Left ventricle myocardium superior (tissue), 1 donor: Measurements from ENCODE around the gene AOPEP. TPM values are rescaled to one million over a fixed set of nuclear protein-coding genes. Genes with fewer than 3 reads are reported as not detected.

Experiments used
- ATAC-seq: fragments of 200-7000 bp; cut with Tn5 transposase; one replicate; pipeline ENCODE4 v1.9.1; 2020; ENCODE audit warnings: mild to moderate bottlenecking, moderate library complexity
- DNase-seq: peaks from one replicate; pipeline ENCODE4 v3.0.0-alpha.2; 2020
- intact Hi-C: fragments of 100-400 bp; cut with micrococcal nuclease; formaldehyde crosslinking; loops from one replicate; pipeline ENCODE4 v1.11.0; 2022
- total RNA-seq: library from RNA; stranded (reverse); fragmentation: NEBNext Ultra II Directional; extraction: Animal tissue kit (Norgen Biotek cat#: 25700); gene quantifications from one replicate; pipeline ENCODE4 v1.2.1, GENCODE V29; 2021
- donor health status: DM: no; HTN: yes; CAD: no; lungs with severe emphysema.

Gene AOPEP
- total RNA-seq, 1 donor from 2014 or later = 161 TPM

DNA sequence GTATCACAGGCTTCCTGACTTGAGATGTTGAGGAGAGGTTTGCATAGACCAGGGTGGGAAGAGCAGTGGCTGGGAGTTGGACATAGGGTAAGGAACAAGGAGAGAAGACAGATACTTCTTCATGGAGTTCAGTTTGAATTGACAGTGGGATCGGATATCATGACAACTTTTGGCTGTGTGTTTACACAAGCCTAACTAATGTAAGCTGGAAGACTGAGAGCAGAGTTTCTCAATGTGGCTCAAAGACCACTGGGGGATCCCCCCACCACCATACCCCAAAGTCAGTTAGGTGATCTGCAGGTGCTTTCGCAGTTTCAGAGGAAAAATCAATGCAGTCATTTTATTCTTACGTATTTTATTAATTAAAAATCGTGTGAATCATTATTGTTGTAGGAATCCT lies 125.9 kb downstream of the AOPEP start:
- DNase-seq = no peak
- intact Hi-C loops = no loop called here
- ATAC-seq = no peak

DNA sequence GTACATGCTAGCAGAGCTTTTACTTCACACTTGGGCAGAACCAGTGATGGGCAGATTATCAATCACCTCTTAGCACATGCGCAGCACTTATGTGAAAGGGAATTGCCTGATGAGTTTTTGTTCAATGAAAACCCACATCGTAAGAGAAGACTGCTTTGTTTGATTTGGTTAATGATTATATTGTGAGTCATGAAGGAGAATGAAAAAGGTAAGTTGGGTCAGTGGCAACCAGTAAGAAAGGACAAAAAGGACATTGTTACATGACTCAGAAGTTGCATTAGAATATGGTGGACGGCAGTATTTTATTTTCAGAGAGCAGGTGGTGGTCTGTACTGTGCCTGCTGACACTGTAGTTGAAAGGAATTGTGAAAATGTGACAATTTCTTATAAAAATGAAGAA lies 127.4 kb downstream of the AOPEP start:
- intact Hi-C loops = no loop called here
- DNase-seq (no peak), ATAC-seq (no peak)

DNA sequence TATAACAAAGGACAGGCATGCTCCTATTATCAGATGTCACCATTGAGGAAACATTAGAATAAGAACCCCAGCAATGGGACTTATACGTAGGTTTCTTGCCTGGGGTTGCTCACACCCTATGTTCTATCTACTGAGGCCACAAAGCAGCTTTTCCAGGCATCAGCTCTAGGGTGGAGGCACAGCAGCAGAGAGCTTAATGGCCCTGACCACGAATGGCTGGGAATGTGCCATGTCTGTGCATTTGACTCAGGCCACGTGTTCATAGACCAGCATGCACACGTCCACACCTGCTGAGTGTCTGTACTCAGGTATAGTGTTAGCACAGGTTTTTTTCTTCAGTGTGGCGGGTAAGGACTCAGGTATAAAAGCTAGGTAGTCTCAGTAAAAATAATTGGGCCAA lies 129.4 kb downstream of the AOPEP start:
- no peak for ATAC-seq
- DNase-seq = no peak
- intact Hi-C loops = no loop called here

DNA sequence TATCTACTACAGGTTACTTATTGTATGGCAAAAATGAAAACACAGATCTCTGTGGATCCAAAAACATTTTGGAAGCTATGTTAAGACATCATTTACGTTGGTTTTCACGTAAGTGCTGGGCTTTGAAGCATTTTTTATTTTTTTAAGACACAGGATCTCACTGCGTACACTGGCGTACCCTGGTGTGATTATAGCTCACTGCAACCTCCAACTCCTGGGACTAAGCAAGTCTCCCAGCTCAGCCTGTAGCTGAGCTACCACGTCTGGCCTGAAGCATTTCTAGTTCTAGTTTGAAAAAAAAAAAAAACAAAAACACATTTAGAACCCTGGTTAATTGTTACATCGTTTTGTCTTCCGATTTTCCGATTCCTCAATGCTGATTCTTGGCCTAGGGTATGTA lies 131.3 kb downstream of the AOPEP start:
- DNase-seq (no peak), ATAC-seq (no peak)
- intact Hi-C loops = no loop called here

DNA sequence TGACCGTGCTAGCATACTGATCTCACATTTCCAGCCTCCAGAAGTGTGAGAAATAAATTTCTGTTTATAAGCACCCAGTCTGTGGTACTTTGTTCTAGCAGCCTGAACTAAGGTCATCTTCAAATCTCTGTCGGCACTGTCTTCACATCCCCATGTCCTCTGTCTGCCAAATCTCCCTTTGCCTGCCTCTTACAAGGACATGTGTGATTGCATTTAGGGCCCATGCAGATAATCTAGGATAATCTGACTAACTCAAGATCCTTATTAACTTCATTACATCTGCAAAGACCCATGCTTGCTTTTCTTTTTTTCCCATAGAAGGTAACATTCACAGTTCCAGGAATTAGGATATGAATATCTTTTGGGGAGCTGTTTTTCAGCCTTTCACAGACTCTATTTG lies 132.7 kb downstream of the AOPEP start:
- intact Hi-C loops = no loop called here
- no peak for ATAC-seq
- no peak for DNase-seq

DNA sequence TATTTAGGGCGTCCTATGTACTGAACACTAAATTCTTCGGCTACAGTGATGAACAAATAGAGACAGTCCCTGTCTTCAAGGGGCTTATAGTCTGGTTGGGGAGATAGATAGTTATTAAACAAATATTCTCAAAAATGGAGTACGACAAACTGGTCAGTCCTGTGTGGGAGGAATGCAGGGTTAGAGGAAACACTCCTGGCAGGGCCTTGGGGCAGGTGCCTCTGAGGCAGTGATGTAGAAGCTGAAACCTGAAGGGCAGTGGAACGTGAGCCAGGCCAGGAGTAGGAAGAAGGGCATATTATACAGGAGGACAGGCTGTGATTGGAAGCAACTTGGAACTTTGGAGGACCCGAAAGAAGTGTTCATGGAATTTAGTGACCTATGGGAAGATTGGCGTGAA lies 133.4 kb downstream of the AOPEP start:
- DNase-seq = no peak
- ATAC-seq = peak; percentile 8
- intact Hi-C loops = loop anchor here (10.0 kb wide), 1 partner anchor 55 kb away; no protein-coding TSS in a partner anchor

DNA sequence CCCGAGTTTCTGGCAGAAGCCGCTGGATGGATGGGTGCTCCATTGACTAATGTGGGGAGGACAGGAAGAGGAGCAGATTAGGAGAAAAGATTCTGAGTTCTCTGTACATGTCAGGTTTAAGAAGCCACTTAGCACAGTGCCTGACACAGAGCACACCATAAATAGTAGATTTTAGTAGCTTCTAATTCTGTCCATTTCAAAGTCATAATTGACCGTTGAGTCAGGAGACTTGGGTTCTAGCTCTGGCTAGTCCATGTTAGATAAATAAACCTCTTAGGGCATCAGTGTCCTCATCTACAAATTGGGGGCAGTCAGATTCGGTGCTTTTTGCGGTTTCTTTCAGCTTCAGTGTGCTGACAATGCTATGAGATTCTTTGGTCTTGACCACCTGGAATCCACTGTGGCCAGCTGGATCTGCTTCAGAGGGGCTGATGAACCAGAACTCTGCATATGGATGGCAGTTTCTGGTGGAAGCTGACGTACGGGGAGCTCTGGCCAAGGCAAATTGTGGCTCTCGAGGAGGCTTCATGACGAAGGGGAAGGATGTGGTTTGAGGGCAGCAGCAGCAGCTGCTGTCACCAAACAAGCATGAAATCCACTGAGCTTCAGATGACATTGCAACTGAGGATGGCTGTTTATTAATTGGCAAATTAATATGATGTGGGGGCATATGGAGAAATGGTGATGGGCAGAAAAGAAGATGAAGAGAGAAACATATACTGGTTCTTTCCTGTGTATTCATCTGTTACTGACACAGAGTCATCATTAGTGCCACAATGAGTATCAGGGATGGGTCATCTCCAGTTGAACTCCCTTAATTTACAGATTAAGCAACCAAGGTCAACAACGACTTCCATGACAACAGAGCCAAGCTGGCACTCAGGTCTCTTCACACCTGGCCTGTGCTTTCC lies 134.4 kb downstream of the AOPEP start:
- DNase-seq = no peak
- intact Hi-C loops = loop anchor here (10.0 kb wide), 1 partner anchor 56 kb away; no protein-coding TSS in a partner anchor
- ATAC-seq = no peak

DNA sequence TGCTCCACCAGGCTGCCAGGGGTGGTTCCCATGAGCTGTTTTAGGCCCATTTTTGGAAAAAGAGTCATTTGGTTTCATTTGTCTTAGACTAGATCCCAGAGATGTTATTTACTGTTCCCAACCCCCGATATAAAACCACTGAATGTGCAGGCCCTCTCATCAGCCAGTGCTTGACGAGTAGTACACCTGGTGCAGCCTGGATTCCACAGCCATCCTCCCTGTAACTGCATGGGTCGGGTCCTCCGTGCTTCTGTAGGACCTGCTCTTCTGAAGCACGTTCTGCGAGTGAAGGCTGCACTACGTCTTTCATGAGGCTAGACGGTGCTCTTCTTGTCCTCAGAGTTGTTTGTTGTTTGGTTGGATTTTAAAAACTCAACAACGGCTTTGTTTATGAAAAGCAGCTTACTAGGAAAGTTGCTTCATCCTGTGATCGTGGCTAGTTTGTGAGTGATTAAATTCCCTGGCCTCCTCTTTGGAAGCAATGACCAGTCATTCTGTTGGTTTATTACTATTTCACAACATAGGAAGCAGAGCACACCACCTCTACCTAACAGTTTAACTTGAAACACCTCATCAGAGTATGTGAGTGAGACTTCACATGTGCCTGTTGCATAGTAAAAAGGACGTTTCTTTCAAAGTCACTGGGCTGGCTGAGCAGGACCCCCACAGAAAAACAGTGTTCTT lies 135.2 kb downstream of the AOPEP start:
- ATAC-seq (no peak), DNase-seq (no peak)
- intact Hi-C loops = loop anchor here (10.0 kb wide), 1 partner anchor 57 kb away; no protein-coding TSS in a partner anchor

DNA sequence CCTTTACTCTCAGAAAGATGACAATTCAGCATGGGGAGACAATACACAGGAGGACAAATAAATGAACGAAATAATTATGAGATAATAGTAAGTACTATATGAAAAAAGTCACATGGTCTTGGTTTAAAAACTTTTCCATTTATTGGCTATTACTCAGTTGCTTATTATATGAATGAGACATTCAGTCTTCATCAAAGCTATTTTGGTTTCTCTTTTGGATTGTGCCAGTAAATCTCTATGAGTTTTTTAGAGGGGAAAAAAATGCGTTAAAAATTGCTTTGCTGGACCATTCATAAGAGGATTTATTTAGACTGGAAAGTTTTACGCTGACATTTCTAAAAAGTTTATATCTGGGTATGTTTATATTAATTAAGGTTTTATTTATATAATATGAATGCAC lies 137.7 kb downstream of the AOPEP start:
- ATAC-seq (no peak), DNase-seq (no peak)
- intact Hi-C loops = loop anchor here (10.0 kb wide), 1 partner anchor 59 kb away; no protein-coding TSS in a partner anchor

DNA sequence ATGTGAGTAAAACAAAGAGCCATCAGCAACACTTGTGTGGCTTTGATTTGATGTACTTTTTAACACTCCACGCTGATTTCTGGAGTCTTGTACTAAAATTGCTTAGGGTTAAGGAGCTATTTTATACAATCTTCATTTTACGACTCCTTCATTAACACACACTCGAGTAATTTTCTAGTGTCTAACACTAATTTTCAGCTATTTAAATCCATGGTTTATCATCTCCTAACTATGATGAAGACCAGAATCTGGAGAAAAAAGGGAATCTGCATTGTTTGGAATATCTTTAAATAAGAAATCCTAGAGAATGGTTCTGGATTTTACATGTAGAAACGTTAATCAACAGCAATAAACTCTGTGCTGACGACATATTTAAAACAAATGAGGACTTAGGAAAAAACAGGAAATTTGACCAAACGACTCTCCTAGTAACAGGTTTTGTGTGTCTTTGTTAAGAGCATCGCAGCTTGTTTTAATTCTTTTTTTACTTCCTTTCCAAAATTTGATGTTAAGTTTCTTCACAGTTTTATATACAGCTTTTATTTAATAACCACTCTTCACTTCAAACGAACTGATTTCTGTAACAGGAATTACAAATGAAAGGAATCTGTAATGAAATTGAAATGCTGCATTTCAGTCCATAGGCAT lies 138.5 kb downstream of the AOPEP start:
- intact Hi-C loops = loop anchor here (10.0 kb wide), 1 partner anchor 60 kb away; no protein-coding TSS in a partner anchor
- ATAC-seq = no peak
- no peak for DNase-seq

DNA sequence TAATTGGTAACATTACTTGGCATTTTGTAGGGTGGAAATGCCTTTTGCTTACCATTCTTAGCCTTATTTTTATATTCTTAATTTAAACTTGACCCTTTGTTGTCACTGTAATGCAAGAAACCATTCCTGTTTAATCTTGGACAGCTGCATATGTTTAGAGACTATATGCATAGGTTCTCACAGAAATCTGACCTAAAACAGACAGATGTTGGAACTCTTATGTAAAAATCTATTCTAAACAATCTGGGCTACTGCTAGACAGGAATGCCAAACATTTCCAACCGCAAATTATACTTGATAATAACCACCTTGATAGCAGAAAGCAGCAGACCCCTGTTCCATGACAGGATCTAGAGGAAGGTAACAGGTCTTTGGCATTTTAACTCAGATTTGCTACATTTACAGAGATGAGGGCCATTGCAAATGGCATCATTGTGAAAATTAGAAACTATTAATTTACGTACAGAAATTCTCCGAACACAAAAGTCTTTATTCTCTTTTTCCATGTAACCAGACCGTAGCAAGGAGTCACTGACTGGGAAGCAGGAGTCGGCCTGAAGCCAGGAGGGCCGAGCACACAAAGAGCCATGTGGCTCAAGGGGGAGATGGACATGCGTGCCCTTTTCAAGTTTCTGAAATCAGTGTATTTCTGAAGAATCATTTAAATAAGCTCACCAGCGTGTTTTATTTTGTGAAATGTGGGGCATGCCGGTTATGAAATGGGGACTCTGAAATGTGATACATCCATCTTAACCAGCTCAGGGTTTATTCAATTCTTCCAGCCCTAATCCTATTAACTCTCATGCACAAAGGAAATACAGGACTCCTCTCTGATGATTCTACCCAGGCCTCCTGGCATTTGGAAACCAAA lies 139.3 kb downstream of the AOPEP start:
- intact Hi-C loops = loop anchor here (10.0 kb wide), 1 partner anchor 61 kb away; no protein-coding TSS in a partner anchor
- peak; percentile 67 for DNase-seq
- no peak for ATAC-seq

DNA sequence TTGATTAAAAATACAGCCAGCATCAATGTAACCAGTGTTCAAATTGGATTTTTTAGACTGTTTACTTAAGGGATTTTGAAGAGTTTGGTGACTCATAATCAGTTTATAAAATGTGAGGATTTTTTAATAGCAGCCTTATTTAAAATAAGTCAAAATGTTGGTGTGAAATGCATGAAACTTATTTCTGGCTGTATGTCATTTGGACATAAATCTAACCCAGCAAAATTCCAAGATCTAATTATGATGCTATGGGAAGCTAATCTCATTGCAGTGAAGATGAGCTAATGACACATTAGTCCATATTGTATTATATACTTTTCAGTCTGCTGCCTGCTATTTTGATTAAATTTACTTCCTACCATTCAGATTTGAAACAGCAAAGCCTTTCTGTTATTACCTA lies 140.3 kb downstream of the AOPEP start:
- ATAC-seq (no peak), DNase-seq (no peak)
- intact Hi-C loops = loop anchor here (10.0 kb wide), 1 partner anchor 62 kb away; no protein-coding TSS in a partner anchor

DNA sequence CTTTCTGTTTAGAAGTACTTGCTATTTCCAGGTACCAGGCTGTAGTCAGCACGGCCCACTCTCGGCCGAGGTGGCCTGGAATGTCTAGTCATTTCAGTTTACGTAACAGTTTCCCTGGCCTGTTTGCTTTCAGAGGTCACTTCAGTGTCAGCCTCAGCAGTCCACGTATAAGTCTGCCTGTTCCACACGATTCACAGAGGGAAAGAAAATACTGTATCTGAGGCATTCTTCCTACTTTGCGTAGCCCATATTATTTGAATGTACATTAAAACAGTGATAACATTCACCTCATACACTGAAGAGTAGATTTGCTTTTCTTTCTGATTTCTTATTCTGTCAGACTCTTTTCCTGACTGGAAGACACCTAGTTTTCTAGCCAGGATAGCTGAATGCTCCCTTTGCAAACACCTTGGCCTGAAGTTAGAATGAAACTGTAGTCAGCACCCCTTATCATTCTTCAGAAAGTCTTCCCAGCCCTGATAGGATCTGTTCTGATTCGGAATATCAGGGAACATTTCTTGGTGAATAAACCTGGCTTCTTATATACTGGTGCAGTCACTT lies 140.9 kb downstream of the AOPEP start:
- intact Hi-C loops = loop anchor here (10.0 kb wide), 1 partner anchor 63 kb away; no protein-coding TSS in a partner anchor
- ATAC-seq = peak; percentile 82
- peak; percentile 80 for DNase-seq

DNA sequence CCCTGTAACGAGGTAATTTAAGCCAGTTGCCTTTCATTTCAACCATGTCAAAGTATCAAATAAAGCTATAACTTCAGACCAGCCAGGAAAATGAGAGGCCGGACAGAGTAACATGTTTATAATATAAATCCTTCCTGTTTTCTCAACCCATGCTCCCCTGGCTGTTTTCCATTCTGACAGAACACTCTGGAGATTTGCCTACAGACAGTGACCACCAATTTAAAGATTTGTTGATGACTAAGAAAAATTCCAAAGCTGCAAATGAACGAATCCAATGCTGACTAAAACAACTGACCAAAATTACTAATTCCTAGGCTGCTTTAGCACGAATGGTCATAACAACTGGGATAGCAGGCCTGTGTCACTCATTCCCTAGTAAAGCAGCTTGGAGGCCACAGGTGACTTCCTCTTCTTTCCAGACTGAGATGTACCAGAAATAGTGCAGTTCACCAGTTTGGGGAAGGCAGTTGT lies 141.4 kb downstream of the AOPEP start:
- no peak for DNase-seq
- intact Hi-C loops = loop anchor here (10.0 kb wide), 1 partner anchor 63 kb away; no protein-coding TSS in a partner anchor
- no peak for ATAC-seq

DNA sequence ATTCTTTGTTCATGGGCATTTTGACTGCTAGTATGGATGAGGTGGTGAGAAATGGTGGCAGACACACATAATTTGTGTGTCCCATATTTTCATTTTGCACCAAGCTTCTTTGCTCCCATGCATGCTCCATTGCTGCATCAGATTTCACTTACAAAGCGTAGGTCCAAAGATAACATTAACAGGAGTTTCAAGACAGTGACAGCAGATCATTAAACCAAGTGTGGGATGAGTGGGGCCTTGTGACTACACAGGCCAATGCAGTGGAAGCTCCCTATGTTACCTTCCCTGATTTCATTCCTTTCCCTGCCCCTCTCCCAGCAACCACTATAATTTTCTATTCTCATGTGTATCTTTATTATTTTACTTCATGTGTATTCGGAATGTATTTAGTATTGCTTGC lies 142.0 kb downstream of the AOPEP start:
- no peak for ATAC-seq
- intact Hi-C loops = loop anchor here (10.0 kb wide), 1 partner anchor 64 kb away; no protein-coding TSS in a partner anchor
- no peak for DNase-seq

DNA sequence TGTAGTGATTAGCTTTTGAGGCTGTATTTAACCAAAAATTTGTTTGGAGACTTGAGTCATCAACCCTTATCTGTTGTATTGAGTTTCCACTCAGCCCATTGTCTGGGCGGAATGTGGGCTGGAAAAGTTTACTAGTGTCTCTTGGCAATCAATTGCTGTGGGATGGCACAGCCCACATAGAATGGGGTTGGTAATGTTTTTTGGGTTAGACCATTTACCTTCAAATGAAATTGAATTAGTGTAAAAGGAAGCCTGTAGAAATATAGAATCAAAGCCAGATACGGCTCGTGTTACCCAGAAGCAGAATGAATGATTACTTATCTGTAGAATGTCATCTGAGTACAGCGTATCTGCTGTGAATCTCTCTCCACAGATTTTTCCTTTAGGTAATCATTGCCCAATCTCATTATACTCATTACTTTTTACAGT lies 142.9 kb downstream of the AOPEP start:
- intact Hi-C loops = loop anchor here (10.0 kb wide), 1 partner anchor 65 kb away; no protein-coding TSS in a partner anchor
- ATAC-seq (no peak), DNase-seq (no peak)

DNA sequence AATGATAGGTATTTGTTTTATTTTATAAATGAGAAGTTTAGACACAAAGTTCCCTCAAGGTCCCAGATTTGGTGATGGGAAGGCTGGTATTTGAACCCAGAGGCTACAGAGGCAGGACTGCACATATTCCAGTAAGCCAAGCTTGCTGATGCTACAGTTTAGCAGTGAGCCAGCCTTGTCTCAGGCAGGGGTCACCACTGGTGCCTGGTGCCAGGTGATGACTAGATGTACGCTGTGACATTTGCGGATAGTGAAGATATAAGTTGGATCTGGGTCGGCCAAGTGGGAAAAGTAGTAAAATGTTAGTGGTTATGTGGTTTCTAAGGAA lies 143.9 kb downstream of the AOPEP start:
- DNase-seq = no peak
- peak; percentile 14 for ATAC-seq
- intact Hi-C loops = loop anchor here (10.0 kb wide), 1 partner anchor 144 kb away; no protein-coding TSS in a partner anchor
